GM20431 (cell line): Measurements from ENCODE around the gene METTL21A.

Experiments used
- in situ Hi-C: fragments of 300-500 bp; cut with MseI, MboI; formaldehyde crosslinking; loops from one replicate; pipeline ENCODE4 v1.15.0; 2020; ENCODE audit warnings: low sequenced_read_pairs; ENCODE audit not compliant: unreplicated experiment

METTL21A gene

DNA sequence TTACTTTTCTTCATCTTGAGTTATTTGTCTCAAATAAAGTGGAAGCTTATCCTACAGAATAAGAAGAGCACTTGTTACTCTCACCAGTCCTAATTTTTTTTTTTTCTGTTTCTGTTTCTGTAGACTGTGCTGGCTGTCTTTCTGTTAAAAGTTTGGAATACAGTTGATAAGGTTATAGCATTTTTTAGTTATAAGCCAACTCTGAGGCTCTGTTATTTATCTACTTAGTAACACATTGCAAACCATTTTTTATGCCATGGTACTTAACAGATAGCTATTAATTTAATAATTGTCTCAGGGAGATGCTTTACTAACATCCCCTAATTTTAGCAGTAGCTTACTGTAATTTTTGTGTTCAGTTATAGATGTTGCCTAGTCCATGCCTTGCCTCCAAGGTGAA lies 57.5 kb downstream of the METTL21A start:
- in situ Hi-C loops: no loop called here

DNA sequence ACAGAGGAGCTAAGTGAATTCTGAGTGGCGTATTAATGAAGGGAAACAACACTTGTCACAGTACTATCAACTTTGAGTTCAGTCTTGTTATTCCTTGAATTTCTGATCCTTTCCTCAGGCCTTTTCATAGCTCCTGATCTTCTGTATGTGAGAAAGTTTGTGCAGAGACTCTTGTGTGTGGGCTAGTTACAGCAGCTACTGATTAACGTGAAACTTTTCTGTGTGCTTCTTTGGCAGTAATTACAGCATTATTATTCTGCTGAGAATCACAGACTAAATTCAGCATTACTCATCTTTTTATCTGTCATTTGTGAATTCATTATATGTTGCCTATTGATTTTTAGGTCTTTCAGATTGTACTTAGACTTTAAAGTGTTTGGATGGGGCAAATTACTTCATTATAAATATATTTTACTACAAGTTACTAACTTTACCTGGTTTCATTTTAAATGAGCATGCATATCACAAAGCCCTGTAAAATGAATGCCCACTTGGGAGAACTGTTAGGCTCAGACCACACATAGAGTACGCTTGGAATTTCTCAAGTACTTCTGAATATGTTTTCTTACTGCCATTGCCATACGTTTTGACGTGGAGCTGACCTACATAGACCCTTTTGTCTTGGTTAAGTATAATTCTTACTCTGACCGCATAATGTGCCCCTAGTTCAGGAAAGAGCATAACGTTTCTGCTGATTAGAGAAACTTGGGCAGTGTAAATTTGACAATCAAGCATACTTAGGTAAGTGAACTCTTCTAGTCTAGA lies 59.3 kb downstream of the METTL21A start:
- in situ Hi-C loops: no loop called here
